NCI-H446 (cell line): ENCODE measurements around the gene NAV3.
A peak's percentile ranks its signal among the peaks of the same experiment; 100 is the strongest.

Experiments
- DNase-seq, 2 experiments: peaks; one replicate each; lab custom pipeline; 2025; lab: John Stamatoyannopoulos, UW

The NAV3 gene

DNA sequence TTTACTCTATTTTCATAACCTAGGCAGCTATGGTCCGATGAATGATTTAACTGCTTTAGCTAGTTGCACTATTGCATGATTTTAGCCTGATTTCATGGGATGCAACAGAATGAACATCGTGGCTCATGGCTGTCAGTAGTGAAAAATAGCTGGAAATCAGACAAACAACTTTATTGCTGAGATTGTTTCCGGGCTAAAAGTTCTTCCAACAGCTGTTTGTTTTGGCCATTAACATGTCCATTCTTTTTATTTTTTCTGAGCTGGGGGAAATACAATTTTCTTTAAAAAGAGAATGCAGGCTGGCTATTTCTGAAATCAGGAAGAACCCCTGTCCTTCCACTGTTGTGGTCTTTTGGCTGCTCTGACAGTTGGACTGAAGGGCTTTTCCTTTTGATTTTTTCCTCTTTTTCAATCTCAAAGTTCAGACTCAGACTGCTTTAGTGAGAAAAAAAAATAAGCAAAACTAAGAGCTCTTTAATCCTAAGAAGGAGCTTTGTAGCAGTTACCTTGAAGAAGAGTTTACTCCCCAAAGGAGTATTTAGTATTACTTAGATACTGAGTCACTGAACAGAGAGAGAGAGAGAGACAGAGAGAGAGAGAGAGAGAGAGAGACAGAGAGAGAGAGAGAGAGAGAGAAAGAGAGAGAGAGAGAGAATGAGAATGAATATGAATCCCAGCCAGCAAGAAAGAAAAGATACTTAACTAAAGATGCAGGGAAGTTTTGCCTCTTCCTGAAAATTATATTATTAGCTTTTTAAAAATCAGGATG is at the start of gene NAV3:
Gene NAV3, plus strand, starts transcription at position 312 of the 769 bp plus-strand sequence. CDS start 568 bp downstream, outside the sequence.
- no peak for DNase-seq

GRCh38 chr12:77782034-77782433 is 48.7 kb upstream of the NAV3 start:
- DNase-seq: no peak

GRCh38 chr12:77782766-77783165 is 47.9 kb upstream of the NAV3 start:
- DNase-seq: no peak

DNA sequence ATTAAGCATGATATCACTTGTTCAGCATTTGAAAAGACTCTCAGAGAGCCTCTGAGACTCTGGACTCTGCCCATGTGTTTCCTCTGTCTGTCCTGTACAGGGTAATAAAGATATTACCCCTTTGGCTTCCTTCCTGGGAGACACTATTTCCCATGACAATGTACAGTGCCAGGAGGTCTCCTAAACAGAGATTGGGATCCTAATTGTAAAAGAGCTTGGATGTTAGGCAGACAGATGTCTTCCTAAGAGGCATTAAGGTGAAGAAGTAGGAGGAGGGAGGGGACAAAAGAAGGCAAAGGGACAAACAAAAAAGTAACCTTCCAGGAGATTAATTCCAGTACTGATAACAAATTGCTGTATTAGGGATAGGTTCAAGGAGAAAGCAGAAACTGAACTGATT is 45.5 kb upstream of the NAV3 start:
- peak in 1 of 2 experiments; percentile 26 for DNase-seq

- DNase-seq: no peak
These were observed 44.0 kb upstream of the NAV3 start for GRCh38 chr12:77786675-77787074.

DNA sequence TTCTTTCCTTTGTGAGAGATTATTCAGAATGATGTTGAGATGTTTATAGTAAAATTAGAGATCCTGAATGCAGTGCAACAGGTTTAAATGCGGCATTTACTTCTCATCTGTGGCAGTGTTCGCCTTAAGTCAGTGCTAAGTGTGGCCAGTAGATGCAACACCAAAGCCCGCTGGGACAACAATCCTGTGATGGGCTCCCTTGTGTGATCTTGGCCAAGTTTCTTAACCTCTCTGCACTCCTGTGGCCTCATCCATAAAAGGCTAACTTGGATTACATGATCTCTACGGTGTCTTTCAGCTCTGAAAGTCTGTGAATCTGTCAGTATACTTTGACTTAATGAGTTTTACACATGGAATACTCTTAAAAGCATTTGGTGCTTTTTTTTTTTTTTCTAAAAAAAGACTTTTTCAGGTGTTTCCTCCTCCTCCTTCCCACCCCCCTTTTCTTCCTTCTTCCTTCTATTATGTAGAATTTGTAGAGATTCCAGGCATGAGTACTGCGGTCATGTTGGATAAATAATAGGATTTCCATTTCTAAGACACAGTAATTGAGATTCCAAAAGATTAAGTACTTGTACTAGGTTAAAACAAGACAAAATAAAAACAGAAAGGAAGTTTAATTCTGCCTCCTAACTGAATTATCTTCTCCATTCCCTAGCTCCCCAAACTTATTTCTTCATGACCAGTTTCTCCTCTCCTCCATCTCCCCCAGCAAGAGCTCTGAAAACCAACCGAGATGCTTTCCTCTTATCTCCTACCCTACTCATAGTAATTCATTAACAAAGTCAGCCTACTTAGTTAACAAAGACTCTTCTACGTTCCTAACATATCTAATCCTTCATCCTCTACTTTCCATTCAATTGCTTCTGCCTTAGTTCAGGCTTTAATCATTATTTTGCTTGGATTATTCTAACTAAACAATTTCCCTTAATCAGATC is 42.2 kb upstream of the NAV3 start:
- DNase-seq: no peak

DNA sequence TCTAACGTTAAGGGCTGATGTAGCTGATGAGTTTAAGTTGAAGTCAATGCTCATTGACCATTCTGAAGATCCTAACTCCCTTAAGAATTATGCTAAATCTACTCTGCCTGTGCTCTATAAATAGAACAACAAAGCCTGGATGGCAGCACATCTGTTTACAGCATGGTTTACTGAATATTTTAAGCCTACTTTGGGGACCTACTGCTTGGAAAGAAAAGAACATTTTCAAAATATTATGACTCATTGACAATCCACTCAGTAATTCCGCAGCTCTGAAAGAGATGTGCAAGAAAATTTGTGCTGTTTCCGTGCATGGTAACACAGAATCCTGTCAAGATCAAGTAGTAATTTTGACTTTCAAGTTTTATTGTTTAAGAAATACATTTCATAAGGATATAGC is 35.0 kb upstream of the NAV3 start:
- DNase-seq: no peak

GRCh38 chr12:77796775-77797174 is 33.9 kb upstream of the NAV3 start:
- DNase-seq: no peak

DNA sequence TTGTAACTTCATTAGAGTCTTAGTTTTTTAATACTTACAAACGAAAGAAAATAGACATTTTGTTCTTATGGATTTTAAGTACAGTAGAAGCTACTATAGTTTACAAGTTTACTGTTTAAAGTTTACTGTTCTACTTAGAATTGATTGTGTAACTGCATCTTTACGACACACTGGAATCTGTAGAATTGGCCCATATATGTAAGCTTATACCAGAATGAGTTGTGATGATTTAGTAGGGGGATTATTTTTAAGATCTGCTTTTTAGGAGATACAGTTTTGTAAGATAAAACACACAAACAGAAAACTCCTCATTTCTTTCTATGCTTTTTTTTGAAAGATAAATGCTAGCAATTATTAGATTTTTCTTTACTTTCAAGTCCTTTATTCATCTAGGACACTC is 30.2 kb upstream of the NAV3 start:
- no peak for DNase-seq

- DNase-seq: no peak
These were observed 22.2 kb upstream of the NAV3 start for GRCh38 chr12:77808534-77808933.

- DNase-seq: no peak
These were observed 17.1 kb upstream of the NAV3 start for GRCh38 chr12:77813558-77813957.

DNA sequence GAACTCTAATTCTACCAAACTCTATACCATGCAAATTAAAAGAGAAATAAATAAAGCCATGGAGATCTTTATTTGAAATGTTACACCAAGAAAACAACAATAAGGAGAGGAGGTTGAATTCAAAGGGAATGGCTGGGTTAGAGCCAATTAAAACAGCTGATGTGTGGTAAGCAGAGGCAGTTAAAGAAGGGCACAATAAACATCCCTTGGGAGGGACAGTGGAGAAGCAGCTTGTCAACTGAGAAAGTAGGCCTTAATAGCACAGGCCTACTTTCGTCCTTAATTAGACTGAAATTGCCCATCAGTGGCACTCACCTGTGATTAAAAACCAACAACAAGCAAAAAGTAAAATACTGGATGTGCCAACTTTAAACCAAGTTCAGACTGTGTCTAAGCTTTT is 16.3 kb upstream of the NAV3 start:
- no peak for DNase-seq

DNA sequence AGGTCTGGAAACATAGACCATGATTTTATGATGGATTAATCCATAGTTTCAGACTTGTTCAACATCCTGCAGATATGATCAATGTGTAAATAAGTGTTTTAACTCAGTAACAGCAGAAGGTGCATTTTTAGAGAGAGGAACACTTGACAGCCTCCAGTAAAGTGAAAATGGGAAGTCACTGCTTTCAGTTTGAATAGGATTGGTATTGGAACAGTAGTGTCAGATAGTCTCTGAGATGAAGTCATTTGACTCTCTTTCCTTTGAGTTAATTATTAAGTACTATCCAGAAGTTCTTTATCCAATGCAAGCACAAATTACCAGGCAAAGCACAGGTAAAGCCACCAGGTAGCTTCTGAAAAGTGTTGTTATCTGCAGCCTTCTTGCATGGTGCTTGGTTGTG is 14.5 kb upstream of the NAV3 start:
- DNase-seq: no peak

DNA sequence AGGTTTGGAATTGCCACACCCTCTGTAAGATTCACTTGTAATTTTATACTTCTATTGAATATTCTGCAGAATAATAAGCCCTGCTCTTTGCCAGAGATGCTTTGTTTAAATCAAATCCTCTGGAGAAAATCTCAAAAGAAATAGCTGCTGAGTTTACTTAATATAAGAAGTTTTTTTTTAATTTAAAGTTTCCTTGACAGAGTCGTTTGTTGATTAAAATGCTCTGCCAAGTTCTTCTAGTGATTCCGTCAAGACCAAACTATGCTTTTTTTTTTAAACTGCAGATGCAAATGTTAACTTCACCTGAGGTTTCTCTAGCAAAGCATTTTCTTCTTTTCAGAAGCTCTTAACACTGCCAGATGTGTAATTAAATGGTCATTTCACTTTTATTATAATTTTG is 13.4 kb upstream of the NAV3 start:
- no peak for DNase-seq

- no peak for DNase-seq
These were observed 12.3 kb upstream of the NAV3 start for GRCh38 chr12:77818351-77818750.

DNA sequence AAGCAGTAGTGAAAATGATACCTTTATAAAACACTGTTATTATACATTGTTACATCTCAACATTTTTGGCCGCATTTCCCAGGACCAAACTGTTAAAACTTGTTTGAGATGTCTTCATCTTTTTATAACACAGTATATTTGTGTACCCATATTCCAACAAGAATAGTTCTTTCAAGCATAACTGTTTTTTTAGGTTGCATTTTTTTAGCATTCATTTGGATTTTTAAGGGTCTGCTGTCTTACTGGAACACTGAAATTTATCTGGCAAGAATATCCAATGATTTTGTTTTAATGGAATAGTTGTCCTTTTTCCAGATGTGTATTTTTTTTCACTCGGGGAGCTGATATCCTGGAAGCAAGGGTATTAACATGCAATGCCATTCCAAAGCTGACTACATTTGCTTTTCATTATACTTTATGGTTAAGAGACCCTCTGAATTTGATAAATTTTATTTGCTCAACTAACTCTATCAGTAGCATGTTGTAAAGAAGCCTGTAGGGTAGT is 8.9 kb upstream of the NAV3 start:
- no peak for DNase-seq

DNA sequence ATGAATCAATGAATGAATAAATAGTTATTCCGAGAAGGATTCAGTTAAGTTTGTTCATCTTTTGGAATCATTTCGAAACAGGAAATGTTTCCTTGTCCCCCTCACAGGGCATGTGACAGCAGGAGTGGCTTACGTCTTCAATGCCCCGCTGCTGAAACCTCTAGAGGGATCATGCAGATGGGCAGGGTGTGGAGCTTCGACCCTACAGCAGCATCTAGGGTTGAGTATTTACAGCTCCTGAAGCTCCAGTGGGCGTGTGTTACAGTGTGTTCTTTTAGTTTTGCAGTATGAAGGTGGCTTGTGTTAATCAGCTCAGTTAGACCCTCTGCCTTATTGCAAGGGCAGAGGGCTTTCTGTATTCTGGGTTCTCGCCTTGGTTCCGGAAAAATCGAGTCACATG is 2.6 kb downstream of the NAV3 start:
- no peak for DNase-seq

GRCh38 chr12:77834618-77835017 is 3.9 kb downstream of the NAV3 start:
- DNase-seq: no peak

- DNase-seq: no peak
These were observed 5.3 kb downstream of the NAV3 start for GRCh38 chr12:77835969-77836368.

- DNase-seq: peak in 1 of 2 experiments; percentile 69
These were observed 7.2 kb downstream of the NAV3 start for GRCh38 chr12:77837876-77838291.

- no peak for DNase-seq
These were observed 10.8 kb downstream of the NAV3 start for GRCh38 chr12:77841521-77841920.

DNA sequence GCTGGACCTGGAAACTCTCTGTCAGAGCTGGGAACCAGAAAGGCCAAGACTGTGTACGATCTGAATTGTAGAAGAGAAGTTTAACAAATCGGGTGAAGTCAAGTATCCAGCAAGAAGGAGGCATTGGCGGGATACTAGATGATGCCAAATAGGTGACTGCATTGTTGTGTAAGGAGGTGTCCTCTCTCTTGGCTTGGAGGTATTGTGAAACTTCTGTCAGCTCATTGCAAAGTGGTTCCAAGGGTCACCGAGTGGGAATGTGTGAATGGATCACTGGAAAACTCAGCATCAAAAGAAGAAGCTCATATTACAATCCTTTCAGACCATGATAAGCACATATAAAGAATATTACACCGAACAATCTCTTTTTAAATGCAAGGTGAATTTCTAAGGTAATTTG is 11.7 kb downstream of the NAV3 start:
- DNase-seq: no peak

DNA sequence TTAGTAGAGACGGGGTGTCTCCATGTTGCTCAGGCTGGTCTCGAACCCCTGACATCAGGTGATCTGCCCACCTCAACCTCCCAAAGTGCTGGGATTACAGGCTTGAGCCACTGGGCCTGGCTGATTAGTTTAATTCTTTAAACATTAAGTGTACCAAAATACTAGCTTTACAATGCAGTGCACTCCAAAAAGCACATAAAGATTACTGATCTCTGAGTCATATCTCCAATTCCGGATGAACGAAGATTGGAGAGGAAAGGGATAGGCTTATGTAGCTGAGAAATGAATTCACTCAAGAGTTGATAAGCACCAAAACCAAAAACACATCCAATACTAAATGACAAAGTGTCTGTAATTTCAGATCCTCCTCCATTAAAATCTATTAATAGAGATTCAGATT is 15.1 kb downstream of the NAV3 start:
- peak in 1 of 2 experiments; percentile 34 for DNase-seq
